Natural killer cell (primary cell): Measurements from ENCODE around the gene CARD16. TPM values are rescaled to one million over a fixed set of nuclear protein-coding genes. Genes with fewer than 3 reads are reported as not detected.

ENCODE experiments used
- ATAC-seq, 3 donors: fragments of 150-1000 bp in 2 of 3; fragments of 200-7000 bp in 1 of 3; cut with Tn5 transposase; 1 replicate in 1 of 3; 2 replicates in 2 of 3; pipeline ENCODE4 v1.10.0; 2021; ENCODE audit warnings: mild to moderate bottlenecking in 2 of 3, moderate library complexity in 2 of 3
- DNase-seq, 2 donors: peaks; one replicate each; pipeline versions ENCODE4 v3.0.0 to v3.0.0-alpha.2; 2013 to 2021; ENCODE audit warnings: mixed read lengths in 1 of 2
- H3K27ac ChIP-seq: one replicate; pipeline ENCODE4 v1.5.1; 2013; ENCODE audit warnings: mild to moderate bottlenecking, low read length
- H3K27me3 ChIP-seq: one replicate; pipeline ENCODE4 v1.6.1; 2013; ENCODE audit warnings: low read length; ENCODE audit not compliant: control insufficient read depth, insufficient read depth
- H3K36me3 ChIP-seq: one replicate; pipeline ENCODE4 v1.6.1; 2013; ENCODE audit warnings: low read length; ENCODE audit not compliant: control insufficient read depth, insufficient read depth
- H3K4me1 ChIP-seq: one replicate; pipeline ENCODE4 v1.6.1; 2013; ENCODE audit warnings: low read length; ENCODE audit not compliant: control insufficient read depth, insufficient read depth
- H3K4me3 ChIP-seq: one replicate; pipeline ENCODE4 v1.5.1; 2013; ENCODE audit warnings: low read length
- H3K9me3 ChIP-seq: one replicate; pipeline ENCODE4 v1.6.1; 2013; ENCODE audit warnings: low read length; ENCODE audit not compliant: control insufficient read depth, insufficient read depth
- H3K27ac Mint-ChIP-seq, 2 donors: one replicate each; pipeline ENCODE4 v1.8.0; 2022; ENCODE audit warnings: mild to moderate bottlenecking in 2 of 2, mixed read lengths in 2 of 2, moderate library complexity in 1 of 2
- H3K27me3 Mint-ChIP-seq, 2 donors: one replicate each; pipeline ENCODE4 v1.8.0; 2022; ENCODE audit warnings: low read depth in 2 of 2, mixed read lengths in 2 of 2
- H3K36me3 Mint-ChIP-seq: one replicate; pipeline ENCODE4 v1.8.0; 2022; ENCODE audit warnings: mixed read lengths
- H3K4me1 Mint-ChIP-seq, 2 donors: one replicate each; pipeline ENCODE4 v1.8.0; 2022; ENCODE audit warnings: mixed read lengths in 2 of 2
- H3K4me3 Mint-ChIP-seq: one replicate; pipeline ENCODE4 v1.8.0; 2022; ENCODE audit warnings: mild to moderate bottlenecking, moderate library complexity, mixed read lengths
- H3K9me3 Mint-ChIP-seq, 2 donors: one replicate each; pipeline ENCODE4 v1.8.0; 2022; ENCODE audit warnings: mixed read lengths in 2 of 2
- WGBS: methylation state at CpG from one replicate; pipeline ENCODE4 v1.1.7; 2013; ENCODE audit warnings: missing lambda C conversion rate; ENCODE audit not compliant: insufficient coverage; 5-methylcytosine and 5-hydroxymethylcytosine counted together
- intact Hi-C: fragments of 100-400 bp; cut with micrococcal nuclease; formaldehyde crosslinking; loops from one replicate; pipeline ENCODE4 v1.14.2; 2022
- total RNA-seq, 4 donors: library from RNA; stranded (reverse); fragments of 120-200 nt in 1 of 4; gene quantifications; one replicate each; pipeline versions ENCODE4 v1.2.3 to v1.2.4, GENCODE V29; 2013 to 2022
- TF ChIP-seq, protein P1 (sequence below): fragments of 200-600 bp; IDR thresholded peaks from one replicate; pipeline ENCODE4 v1.8.0; 2022; ENCODE audit warnings: antibody characterized with exemption

CARD16 gene
- total RNA-seq, 3 donors from 2014 or later (not counting 1 experiment from before 2014, with no cell fraction given), result 54.7 to 113 (median 110) TPM

DNA sequence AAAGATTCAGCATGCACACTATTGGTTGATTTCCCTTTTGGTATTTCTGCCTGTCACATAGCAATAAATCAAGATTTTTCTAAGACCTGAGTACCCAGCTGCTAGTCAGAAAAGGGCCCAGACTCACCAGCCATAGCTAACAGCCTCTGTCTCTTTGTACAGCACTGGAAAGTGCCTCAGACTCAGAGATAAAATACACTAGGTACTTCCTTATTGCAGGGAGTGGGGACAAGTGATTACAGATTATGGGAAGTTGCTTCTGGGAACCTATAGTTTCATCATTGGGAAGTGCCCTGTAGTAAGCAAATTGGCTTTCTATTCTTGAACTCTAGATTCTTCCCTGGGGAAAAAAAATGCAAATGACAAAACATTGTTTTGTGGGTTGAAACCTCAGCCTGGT lies 22.1 kb downstream of the CARD16 start, which contains the start of gene CASP5:
TSS of gene CASP5 (minus strand) at position 166 of the 400 bp plus-strand sequence. CDS start at position 134, 32 bp downstream.
- peak within 1 kb of the TSS in 1 of 2 donors; percentile 13 for H3K27ac Mint-ChIP-seq
- H3K27me3 ChIP-seq, result no peaks in the 10 kb centered on the region
- H3K4me1 ChIP-seq, result no peaks in the 10 kb centered on the region
- H3K9me3 ChIP-seq, result no peaks in the 10 kb centered on the region
- no peak within 1 kb of the TSS for H3K4me3 Mint-ChIP-seq
- peaks cover 14% of the 10 kb centered on the region for H3K36me3 Mint-ChIP-seq
- peaks cover 6 to 25% of the 10 kb centered on the region in 2 donors for H3K4me1 Mint-ChIP-seq
- TF ChIP-seq, protein P1, sequence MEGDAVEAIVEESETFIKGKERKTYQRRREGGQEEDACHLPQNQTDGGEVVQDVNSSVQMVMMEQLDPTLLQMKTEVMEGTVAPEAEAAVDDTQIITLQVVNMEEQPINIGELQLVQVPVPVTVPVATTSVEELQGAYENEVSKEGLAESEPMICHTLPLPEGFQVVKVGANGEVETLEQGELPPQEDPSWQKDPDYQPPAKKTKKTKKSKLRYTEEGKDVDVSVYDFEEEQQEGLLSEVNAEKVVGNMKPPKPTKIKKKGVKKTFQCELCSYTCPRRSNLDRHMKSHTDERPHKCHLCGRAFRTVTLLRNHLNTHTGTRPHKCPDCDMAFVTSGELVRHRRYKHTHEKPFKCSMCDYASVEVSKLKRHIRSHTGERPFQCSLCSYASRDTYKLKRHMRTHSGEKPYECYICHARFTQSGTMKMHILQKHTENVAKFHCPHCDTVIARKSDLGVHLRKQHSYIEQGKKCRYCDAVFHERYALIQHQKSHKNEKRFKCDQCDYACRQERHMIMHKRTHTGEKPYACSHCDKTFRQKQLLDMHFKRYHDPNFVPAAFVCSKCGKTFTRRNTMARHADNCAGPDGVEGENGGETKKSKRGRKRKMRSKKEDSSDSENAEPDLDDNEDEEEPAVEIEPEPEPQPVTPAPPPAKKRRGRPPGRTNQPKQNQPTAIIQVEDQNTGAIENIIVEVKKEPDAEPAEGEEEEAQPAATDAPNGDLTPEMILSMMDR, result no peak
- intact Hi-C loops, result no loop called here
- no peaks in the 10 kb centered on the region for H3K27me3 Mint-ChIP-seq
- no peak within 1 kb of the TSS for H3K27ac ChIP-seq
- peaks cover 32% of the 10 kb centered on the region for H3K36me3 ChIP-seq
- ATAC-seq, result no peak
- no peak for DNase-seq
- H3K4me3 ChIP-seq, result no peak within 1 kb of the TSS
- no peaks in the 10 kb centered on the region for H3K9me3 Mint-ChIP-seq

DNA sequence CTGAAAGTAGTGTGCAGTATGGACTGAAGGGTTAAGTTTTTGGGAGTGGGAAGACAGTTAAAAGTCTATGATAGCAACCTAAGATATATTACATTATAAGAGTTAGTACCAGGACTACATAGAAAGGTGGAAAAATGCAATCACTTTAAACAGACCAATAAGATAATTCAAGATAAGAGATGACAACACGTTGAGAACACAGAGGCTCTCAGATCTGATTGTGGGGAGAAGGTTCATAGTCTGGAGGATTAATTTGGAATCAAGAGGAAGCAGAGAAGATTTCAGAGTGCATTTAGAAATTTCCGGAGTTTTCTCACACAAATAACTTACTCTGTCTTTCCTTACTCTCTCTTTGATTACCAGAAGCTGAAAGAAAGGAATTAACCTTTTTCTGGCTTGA lies 22.6 kb downstream of the CARD16 start:
- DNase-seq, result no peak
- intact Hi-C loops, result no loop called here
- Mint-ChIP-seq H3K27ac (peak overlapping the region in 1 of 2 donors; percentile 10), H3K27me3 (no peaks in the 10 kb centered on the region), H3K4me1 (peaks cover 1 to 20% of the 10 kb centered on the region in 2 donors), H3K4me3 (no peak overlapping the region), H3K9me3 (no peaks in the 10 kb centered on the region), H3K36me3 (peaks cover 14% of the 10 kb centered on the region)
- H3K36me3 ChIP-seq, result peaks cover 28% of the 10 kb centered on the region
- no peak for ATAC-seq
- H3K4me3 ChIP-seq, result no peak overlapping the region
- TF ChIP-seq, protein P1, result no peak
- no peaks in the 10 kb centered on the region for H3K9me3 ChIP-seq
- H3K4me1 ChIP-seq, result no peaks in the 10 kb centered on the region
- 30% methylated on average over 2 of the region's 2 CpGs for WGBS
- H3K27me3 ChIP-seq, result no peaks in the 10 kb centered on the region
- no peak overlapping the region for H3K27ac ChIP-seq

DNA sequence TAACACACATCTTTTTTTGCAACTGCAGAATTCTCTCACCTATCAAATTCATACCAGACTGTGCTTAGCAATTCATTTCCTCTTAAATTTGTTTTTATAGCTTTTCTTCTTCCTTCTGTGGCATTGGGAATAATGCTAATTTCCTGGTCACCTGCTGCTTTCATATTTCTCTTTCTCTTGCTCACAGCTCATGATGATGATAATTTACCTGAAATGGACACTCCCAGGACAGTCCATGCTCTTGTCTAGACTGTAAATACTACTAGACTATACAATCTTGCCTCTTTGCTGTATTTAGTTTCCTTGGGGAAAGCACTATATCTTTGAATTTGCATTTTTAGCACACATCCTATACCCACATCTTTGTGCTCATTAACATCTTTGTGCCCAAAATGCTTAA lies 37.7 kb downstream of the CARD16 start:
- H3K27me3 Mint-ChIP-seq, result no peaks in the 10 kb centered on the region
- no peak overlapping the region for H3K4me3 Mint-ChIP-seq
- H3K27ac Mint-ChIP-seq, result no peak overlapping the region
- no peaks in the 10 kb centered on the region for H3K36me3 Mint-ChIP-seq
- Histone ChIP-seq H3K27me3 (no peaks in the 10 kb centered on the region), H3K27ac (no peak overlapping the region), H3K9me3 (no peaks in the 10 kb centered on the region), H3K36me3 (no peaks in the 10 kb centered on the region), H3K4me1 (no peaks in the 10 kb centered on the region), H3K4me3 (no peak overlapping the region)
- intact Hi-C loops, result loop anchor here (10.0 kb wide), 3 partner anchors 63 to 473 kb away; no protein-coding TSS in a partner anchor
- ATAC-seq (no peak), DNase-seq (no peak)
- H3K9me3 Mint-ChIP-seq, result no peaks in the 10 kb centered on the region
- H3K4me1 Mint-ChIP-seq, result no peaks in the 10 kb centered on the region
- TF ChIP-seq, protein P1, result no peak

DNA sequence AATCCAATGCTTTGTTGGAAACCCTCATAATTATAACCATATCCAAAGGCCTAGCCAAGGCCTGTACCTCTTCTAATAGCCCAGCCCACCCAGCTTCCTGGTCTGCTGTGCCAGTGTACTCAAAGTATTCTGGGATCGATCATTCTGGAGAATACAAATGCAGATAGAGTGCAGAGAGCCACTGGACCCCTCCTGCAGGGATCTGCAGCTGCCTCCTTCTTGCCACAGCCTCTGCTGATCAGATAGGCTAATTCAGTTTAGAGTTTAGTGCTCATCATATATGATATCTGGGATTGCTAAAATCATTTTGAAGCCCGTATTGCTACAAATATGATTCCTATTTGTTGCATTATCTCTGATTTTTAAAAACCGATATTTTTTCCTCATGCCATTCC lies 39.7 kb downstream of the CARD16 start:
- H3K27me3 Mint-ChIP-seq, result no peaks in the 10 kb centered on the region

More for the DNA sequence above, 39.7 kb downstream of the CARD16 start:
- peaks cover 6 to 7% of the 10 kb centered on the region in 2 donors for H3K4me1 Mint-ChIP-seq
- Histone ChIP-seq H3K36me3 (no peaks in the 10 kb centered on the region), H3K9me3 (no peaks in the 10 kb centered on the region), H3K4me3 (no peak overlapping the region), H3K4me1 (no peaks in the 10 kb centered on the region), H3K27me3 (no peaks in the 10 kb centered on the region), H3K27ac (no peak overlapping the region)
- intact Hi-C loops, result loop anchor here (10.0 kb wide), 3 partner anchors 61 to 471 kb away; no protein-coding TSS in a partner anchor
- H3K36me3 Mint-ChIP-seq, result no peaks in the 10 kb centered on the region
- no peak overlapping the region for H3K27ac Mint-ChIP-seq
- no peaks in the 10 kb centered on the region for H3K9me3 Mint-ChIP-seq
- TF ChIP-seq, protein P1, result no peak
- ATAC-seq, result no peak
- H3K4me3 Mint-ChIP-seq, result no peak overlapping the region
- WGBS, result 86% methylated on average over 1 of the region's 3 CpGs
- no peak for DNase-seq
